H9 (cell line): Measurements from ENCODE around the gene CASQ1. TPM values are rescaled to one million over a fixed set of nuclear protein-coding genes. Genes with fewer than 3 reads are reported as not detected.
A peak's percentile ranks its signal among the peaks of the same experiment; 100 is the strongest.

Source experiments
- DNase-seq: peaks from one replicate; pipeline ENCODE4 v3.0.0-alpha.2; 2017
- H2AFZ ChIP-seq: one replicate; pipeline ENCODE4 v1.6.1; 2013; ENCODE audit warnings: mild to moderate bottlenecking, low read length, control low read depth, moderate library complexity
- H2AK5ac ChIP-seq: 2 replicates; pipeline ENCODE4 v1.6.1; 2013; ENCODE audit warnings: low read length, control low read depth, mixed read lengths; ENCODE audit not compliant: insufficient read length
- H2BK120ac ChIP-seq: one replicate; pipeline ENCODE4 v1.6.1; 2013; ENCODE audit warnings: low read depth, mild to moderate bottlenecking, low read length, control low read depth, inconsistent platforms; ENCODE audit not compliant: poor library complexity, severe bottlenecking
- H2BK12ac ChIP-seq: 2 replicates; pipeline ENCODE4 v1.6.1; 2013; ENCODE audit warnings: low read length, control low read depth, mixed read lengths, low read depth; ENCODE audit not compliant: insufficient read length
- H2BK15ac ChIP-seq: 2 replicates; pipeline ENCODE4 v1.6.1; 2013; ENCODE audit warnings: low read depth, low read length, control low read depth
- H2BK20ac ChIP-seq: one replicate; pipeline ENCODE4 v1.6.1; 2013; ENCODE audit warnings: low read depth, mild to moderate bottlenecking, low read length, control low read depth, inconsistent platforms; ENCODE audit not compliant: poor library complexity, severe bottlenecking
- H2BK5ac ChIP-seq: 2 replicates; pipeline ENCODE4 v1.6.1; 2013; ENCODE audit warnings: low read length, control low read depth, mixed read lengths; ENCODE audit not compliant: insufficient read length
- H3K14ac ChIP-seq: 2 replicates; pipeline ENCODE4 v1.6.1; 2013; ENCODE audit warnings: low read length, control low read depth; ENCODE audit not compliant: insufficient read depth
- H3K18ac ChIP-seq: 2 replicates; pipeline ENCODE4 v1.6.1; 2013; ENCODE audit warnings: low read depth, mild to moderate bottlenecking, mixed read lengths, low read length, control low read depth; ENCODE audit not compliant: insufficient read length
- H3K23ac ChIP-seq: 2 replicates; pipeline ENCODE4 v1.6.1; 2013; ENCODE audit warnings: low read length, control low read depth, mixed read lengths, low read depth; ENCODE audit not compliant: insufficient read length
- H3K23me2 ChIP-seq: 2 replicates; pipeline ENCODE4 v1.6.1; 2013; ENCODE audit warnings: low read depth, mild to moderate bottlenecking, mixed read lengths, low read length, control low read depth; ENCODE audit not compliant: insufficient read length, poor library complexity, severe bottlenecking
- H3K27ac ChIP-seq: 2 replicates; pipeline ENCODE4 v1.5.1; 2013; ENCODE audit warnings: low read length, control low read depth, mixed read lengths, low read depth; ENCODE audit not compliant: insufficient read length
- H3K27me3 ChIP-seq: 2 replicates; pipeline ENCODE4 v1.6.1; 2013; ENCODE audit warnings: low read length, control low read depth, inconsistent platforms; ENCODE audit not compliant: insufficient read depth
- H3K4ac ChIP-seq: 2 replicates; pipeline ENCODE4 v1.6.1; 2013; ENCODE audit warnings: low read depth, mild to moderate bottlenecking, control low read depth, inconsistent platforms, low read length, moderate library complexity
- H3K4me1 ChIP-seq: 2 replicates; pipeline ENCODE4 v1.6.1; 2013; ENCODE audit warnings: low read length, control low read depth, inconsistent platforms; ENCODE audit not compliant: insufficient read depth
- H3K4me2 ChIP-seq: 2 replicates; pipeline ENCODE4 v1.6.1; 2013; ENCODE audit warnings: low read length, control low read depth, mixed read lengths; ENCODE audit not compliant: insufficient read length, insufficient read depth
- H3K56ac ChIP-seq: 2 replicates; pipeline ENCODE4 v1.6.1; 2013; ENCODE audit warnings: low read depth, mild to moderate bottlenecking, mixed read lengths, low read length, control low read depth; ENCODE audit not compliant: insufficient read length
- H3K79me1 ChIP-seq: 2 replicates; pipeline ENCODE4 v1.6.1; 2013; ENCODE audit warnings: low read depth, mild to moderate bottlenecking, moderate library complexity, low read length, control low read depth, inconsistent platforms; ENCODE audit not compliant: insufficient read depth, poor library complexity, severe bottlenecking
- H3K79me2 ChIP-seq: 2 replicates; pipeline ENCODE4 v1.6.1; 2013; ENCODE audit warnings: low read length, control low read depth, inconsistent platforms; ENCODE audit not compliant: insufficient read depth
- H3K9ac ChIP-seq: 2 replicates; pipeline ENCODE4 v1.6.1; 2013; ENCODE audit warnings: low read length, control low read depth, mixed read lengths; ENCODE audit not compliant: insufficient read length; ENCODE audit errors: extremely low read depth
- H3K9me3 ChIP-seq: one replicate; pipeline ENCODE4 v1.6.1; 2013; ENCODE audit warnings: low read depth, low read length, inconsistent platforms; ENCODE audit not compliant: control insufficient read depth
- H3T11ph ChIP-seq: one replicate; pipeline ENCODE4 v1.6.1; 2013; ENCODE audit warnings: mild to moderate bottlenecking, low read length, control low read depth, inconsistent platforms
- H4K20me1 ChIP-seq: one replicate; pipeline ENCODE4 v1.6.1; 2013; ENCODE audit not compliant: control insufficient read depth, insufficient read length, insufficient read depth
- H4K5ac ChIP-seq: 2 replicates; pipeline ENCODE4 v1.6.1; 2013; ENCODE audit warnings: low read depth, mild to moderate bottlenecking, mixed read lengths, low read length, control low read depth; ENCODE audit not compliant: insufficient read length
- H4K8ac ChIP-seq: replicated peaks from 2 replicates; pipeline ENCODE4 v1.6.1; 2013; ENCODE audit warnings: low read length, control low read depth, mixed read lengths, low read depth; ENCODE audit not compliant: insufficient read length
- H4K91ac ChIP-seq: 2 replicates; pipeline ENCODE4 v1.6.1; 2013; ENCODE audit warnings: low read depth, mild to moderate bottlenecking, moderate library complexity, mixed read lengths, low read length, control low read depth; ENCODE audit not compliant: insufficient read length
- H3K27ac Mint-ChIP-seq, 3 experiments: 2 replicates in 2 of 3; 3 replicates in 1 of 3; pipeline ENCODE4 v1.8.0; 2020 to 2021; ENCODE audit warnings: mixed read lengths in 3 of 3, mild to moderate bottlenecking in 1 of 3, moderate library complexity in 1 of 3
- H3K27me3 Mint-ChIP-seq: 2 replicates; pipeline ENCODE4 v1.8.0; 2021; ENCODE audit warnings: low read depth, mild to moderate bottlenecking, moderate library complexity, mixed read lengths
- H3K36me3 Mint-ChIP-seq, 3 experiments: 2 replicates in 2 of 3; 3 replicates in 1 of 3; pipeline ENCODE4 v1.8.0; 2020 to 2021; ENCODE audit warnings: low read depth in 3 of 3, mixed read lengths in 3 of 3; ENCODE audit not compliant: insufficient read depth in 1 of 3
- H3K4me1 Mint-ChIP-seq, 2 experiments: 2 replicates each; pipeline ENCODE4 v1.8.0; 2020; ENCODE audit warnings: mixed read lengths in 2 of 2
- H3K4me3 Mint-ChIP-seq, 2 experiments: 2 replicates in 1 of 2; 3 replicates in 1 of 2; pipeline ENCODE4 v1.8.0; 2020 to 2021; ENCODE audit warnings: mild to moderate bottlenecking in 2 of 2, mixed read lengths in 2 of 2, moderate library complexity in 1 of 2
- H3K9me3 Mint-ChIP-seq, 2 experiments: 2 replicates in 1 of 2; 3 replicates in 1 of 2; pipeline ENCODE4 v1.8.0; 2020; ENCODE audit warnings: mild to moderate bottlenecking in 2 of 2, mixed read lengths in 2 of 2, moderate library complexity in 1 of 2
- CTCF ChIP-seq: fragments of 200-600 bp; sonication (generic); conservative IDR thresholded peaks from 3 replicates; pipeline ENCODE4 v1.8.0; 2021; ENCODE audit warnings: antibody characterized with exemption, mild to moderate bottlenecking
- WGBS: extraction: QIAGEN DNeasy Blood & Tissue Kit; methylation state at CpG from one replicate; pipeline ENCODE4 v1.1.7; 2013; ENCODE audit warnings: missing lambda C conversion rate, low lambda C conversion rate, mixed read lengths; ENCODE audit not compliant: insufficient read length; ENCODE audit errors: extremely low coverage; 5-methylcytosine and 5-hydroxymethylcytosine counted together
- long read RNA-seq: library from polyadenylated mRNA; unstranded; transcript quantifications from one replicate; pipeline ENCODE4 v2.0.0, GENCODE V29; 2020
- total RNA-seq: library from RNA; stranded (reverse); gene quantifications from 2 replicates; pipeline ENCODE4 v1.2.1, GENCODE V29; 2021

Gene CASQ1
- 0.55 and 0.70 TPM in 2 replicates for total RNA-seq
- long read RNA-seq, partial matches to known transcripts = 0 of 1 reads
- long read RNA-seq, other reads (novel, unspliced or antisense) = 0 of 1 reads

DNA sequence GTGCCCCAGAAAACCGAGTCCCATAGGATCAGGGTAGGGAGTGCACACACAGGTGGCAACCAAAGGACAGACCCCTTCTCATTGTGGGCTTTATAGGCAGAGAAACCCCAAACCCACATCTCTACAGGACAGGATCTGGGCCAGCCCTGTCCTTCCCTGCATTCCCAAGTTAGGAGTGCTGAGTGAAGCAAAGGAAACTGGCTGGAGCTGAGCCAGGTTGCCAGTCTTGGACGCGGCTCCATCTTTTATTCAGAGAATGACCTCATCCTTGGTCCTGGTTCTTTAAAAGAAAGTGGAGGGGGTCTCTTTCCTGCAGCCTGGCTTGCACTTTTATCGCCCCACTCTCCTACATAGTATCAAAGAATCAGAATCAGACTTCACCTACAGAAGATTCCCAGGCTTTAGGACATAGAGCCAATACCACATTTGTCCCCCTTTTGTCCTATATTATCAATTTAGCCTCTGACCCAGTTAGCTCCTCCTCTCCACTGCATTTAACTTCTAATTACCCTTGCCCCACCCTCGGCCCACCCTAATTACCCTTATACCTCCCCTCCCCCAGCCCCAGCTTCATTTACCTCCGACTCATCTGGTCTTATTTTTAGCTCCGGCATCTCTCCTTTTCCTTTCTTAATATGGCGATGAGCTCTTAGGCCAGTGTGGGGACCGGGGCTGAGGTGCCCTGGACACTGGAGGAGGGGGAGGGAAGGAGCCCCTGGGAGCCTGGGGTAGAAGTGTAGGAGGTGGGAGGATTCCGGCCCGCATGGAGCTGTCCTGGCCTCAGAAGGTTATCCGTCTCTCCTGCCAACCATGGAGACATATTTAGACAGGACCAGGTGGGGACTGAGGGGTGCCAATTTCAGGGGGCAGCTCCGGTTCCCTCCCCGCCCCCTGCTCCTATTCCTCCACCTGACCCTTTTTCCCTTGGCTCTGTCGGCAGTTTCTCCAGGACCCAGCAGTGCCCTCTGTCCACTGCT, at the start of gene CASQ1:
Gene CASQ1, plus strand, starts transcription at position 927 of the 977 bp plus-strand sequence. CDS start 177 bp downstream, outside the sequence.
- H3K4me1 ChIP-seq = peaks cover 3% of the 10 kb centered on the region; the same call in 1 of the 2 replicates
- no peak for TF ChIP-seq CTCF
- no CpG with 5 or more reads among the region's 15 CpGs for WGBS
- peaks cover 9 to 11% of the 10 kb centered on the region in 2 experiments; a peak in 3 of 4 replicates for H3K4me1 Mint-ChIP-seq
- H2BK15ac ChIP-seq = no peak within 1 kb of the TSS
- no peaks in the 10 kb centered on the region for H3K79me1 ChIP-seq
- no peak within 1 kb of the TSS for H2AK5ac ChIP-seq
- no peaks in the 10 kb centered on the region; a peak in 1 of 7 replicates for H3K36me3 Mint-ChIP-seq
- no peak within 1 kb of the TSS for H2BK20ac ChIP-seq
- H3K23ac ChIP-seq = no peak within 1 kb of the TSS
- H3K23me2 ChIP-seq = no peaks in the 10 kb centered on the region
- no peak within 1 kb of the TSS for H3K4ac ChIP-seq
- H4K5ac ChIP-seq = no peak within 1 kb of the TSS
- H3K56ac ChIP-seq = no peak within 1 kb of the TSS
- H3K27me3 Mint-ChIP-seq = peaks cover 25% of the 10 kb centered on the region
- H4K20me1 ChIP-seq = no peaks in the 10 kb centered on the region
- H3K9ac ChIP-seq = no peak within 1 kb of the TSS
- peak within 1 kb of the TSS in 2 of 3 experiments; percentile 8 to 27; a peak in 2 of 7 replicates for H3K27ac Mint-ChIP-seq
- H4K91ac ChIP-seq = no peak within 1 kb of the TSS
- no peaks in the 10 kb centered on the region for H3K9me3 Mint-ChIP-seq
- H2BK12ac ChIP-seq = no peak within 1 kb of the TSS
- H3K27ac ChIP-seq = no peak within 1 kb of the TSS
- H3K9me3 ChIP-seq = no peaks in the 10 kb centered on the region
- no peak within 1 kb of the TSS for H4K8ac ChIP-seq
- no peak for DNase-seq
- no peak within 1 kb of the TSS for H3K4me2 ChIP-seq
- no peak within 1 kb of the TSS for H3K18ac ChIP-seq
- H2BK5ac ChIP-seq = no peak within 1 kb of the TSS
- no peaks in the 10 kb centered on the region for H3K27me3 ChIP-seq
- no peak within 1 kb of the TSS for H3T11ph ChIP-seq
- H3K14ac ChIP-seq = no peak within 1 kb of the TSS
- no peak within 1 kb of the TSS for H2AFZ ChIP-seq
- H2BK120ac ChIP-seq = no peak within 1 kb of the TSS
- H3K79me2 ChIP-seq = no peaks in the 10 kb centered on the region
- no peak within 1 kb of the TSS for H3K4me3 Mint-ChIP-seq
